Right lobe of liver (tissue), 6 donors: ENCODE data around the gene MARK4. TPM values are rescaled to one million over a fixed set of nuclear protein-coding genes. Genes with fewer than 3 reads are reported as not detected.

ENCODE experiments used
- ATAC-seq, 4 donors: fragments of 200-7000 bp; cut with Tn5 transposase; one replicate each; pipeline ENCODE4 v1.9.1; 2020; ENCODE audit warnings: mild to moderate bottlenecking in 4 of 4, moderate library complexity in 4 of 4
- DNase-seq, 3 donors: peaks; one replicate each; pipeline ENCODE4 v3.0.0-alpha.2; 2020
- H3K27ac ChIP-seq, 3 donors: fragments of 200-600 bp; one replicate each; pipeline ENCODE4 v1.8.0; 2022
- H3K27me3 ChIP-seq, 2 donors: fragments of 200-600 bp; one replicate each; pipeline ENCODE4 v1.8.0; 2022
- H3K36me3 ChIP-seq, 4 donors: fragments of 200-600 bp; sonication (generic) in 1 of 4; one replicate each; pipeline versions ENCODE4 v1.5.1 to v1.8.0; 2017 to 2022; ENCODE audit warnings: control low read depth in 1 of 4
- H3K4me1 ChIP-seq, 4 donors: fragments of 200-600 bp; sonication (generic) in 1 of 4; one replicate each; pipeline versions ENCODE4 v1.5.1 to v1.8.0; 2017 to 2022; ENCODE audit warnings: control low read depth in 1 of 4
- H3K4me3 ChIP-seq, 3 donors: fragments of 200-600 bp; one replicate each; pipeline ENCODE4 v1.8.0; 2022
- H3K9me3 ChIP-seq, 4 donors: fragments of 200-600 bp; sonication (generic) in 1 of 4; one replicate each; pipeline versions ENCODE4 v1.5.1 to v1.8.0; 2017 to 2022; ENCODE audit warnings: control low read depth in 1 of 4
- POLR2A ChIP-seq: fragments of 450-650 bp; IDR thresholded peaks from one replicate; pipeline ENCODE4 v1.6.1; 2017; ENCODE audit warnings: antibody characterized with exemption, mild to moderate bottlenecking
- WGBS: methylation state at CpG from one replicate; pipeline ENCODE4 v1.1.6; 2018; ENCODE audit warnings: low coverage, low lambda C conversion rate; ENCODE audit not compliant: insufficient coverage; ENCODE audit errors: missing lambda C conversion rate; 5-methylcytosine and 5-hydroxymethylcytosine counted together
- intact Hi-C, 2 donors: fragments of 100-400 bp; cut with DNase I; formaldehyde crosslinking; loops; one replicate each; pipeline versions ENCODE4 v1.11.2 to v1.14.1; 2022
- total RNA-seq, 6 experiments: library from RNA; depleted of rRNA in 2 of 6; stranded (reverse); fragments of >200 nt in 2 of 6; fragmentation: NEBNext Ultra II Directional in 3 of 6; extraction: Animal tissue kit (Norgen Biotek cat#: 25700) in 3 of 6; gene quantifications; one replicate each; pipeline versions ENCODE4 v1.1.0 to v1.2.4, GENCODE V29; 2016 to 2023
- TF ChIP-seq, protein P1 (sequence below), 4 donors: fragments of 200-600 bp in 3 of 4; fragments of 450-650 bp in 1 of 4; IDR thresholded peaks; one replicate each; pipeline versions ENCODE4 v1.5.1 to v1.8.0; 2016 to 2022; ENCODE audit warnings: antibody characterized with exemption in 4 of 4, mild to moderate bottlenecking in 2 of 4
- donor health status: DM: no; HTN: yes; CAD: no.
- donor health status: DM: no; HTN: no; CAD: no.
- donor health status: DM: no; HTN: no; CAD: no.
- donor health status: DM: no; HTN: yes; CAD: no.
- donor health status: DM: no; HTN: yes; CAD: no.

The MARK4 gene
- total RNA-seq, 6 experiments from 2014 or later: 14.2 to 23.5 (median 17.5) TPM

GRCh38 chr19:45234089-45234869, 16.8 kb upstream of the MARK4 start:
- no peak overlapping the region for H3K4me3 ChIP-seq
- intact Hi-C loops: no loop called here
- H3K4me1 ChIP-seq: no peaks in the 10 kb centered on the region
- no peak for DNase-seq
- no peaks in the 10 kb centered on the region for H3K36me3 ChIP-seq
- no peak overlapping the region for H3K27ac ChIP-seq
- no peaks in the 10 kb centered on the region for H3K9me3 ChIP-seq
- ATAC-seq: peak in 2 of 4 donors; percentile 29 to 46
- WGBS: 22% methylated on average over 13 of the region's 93 CpGs
- no peaks in the 10 kb centered on the region for H3K27me3 ChIP-seq
- no peak for TF ChIP-seq POLR2A
- TF ChIP-seq, protein P1, sequence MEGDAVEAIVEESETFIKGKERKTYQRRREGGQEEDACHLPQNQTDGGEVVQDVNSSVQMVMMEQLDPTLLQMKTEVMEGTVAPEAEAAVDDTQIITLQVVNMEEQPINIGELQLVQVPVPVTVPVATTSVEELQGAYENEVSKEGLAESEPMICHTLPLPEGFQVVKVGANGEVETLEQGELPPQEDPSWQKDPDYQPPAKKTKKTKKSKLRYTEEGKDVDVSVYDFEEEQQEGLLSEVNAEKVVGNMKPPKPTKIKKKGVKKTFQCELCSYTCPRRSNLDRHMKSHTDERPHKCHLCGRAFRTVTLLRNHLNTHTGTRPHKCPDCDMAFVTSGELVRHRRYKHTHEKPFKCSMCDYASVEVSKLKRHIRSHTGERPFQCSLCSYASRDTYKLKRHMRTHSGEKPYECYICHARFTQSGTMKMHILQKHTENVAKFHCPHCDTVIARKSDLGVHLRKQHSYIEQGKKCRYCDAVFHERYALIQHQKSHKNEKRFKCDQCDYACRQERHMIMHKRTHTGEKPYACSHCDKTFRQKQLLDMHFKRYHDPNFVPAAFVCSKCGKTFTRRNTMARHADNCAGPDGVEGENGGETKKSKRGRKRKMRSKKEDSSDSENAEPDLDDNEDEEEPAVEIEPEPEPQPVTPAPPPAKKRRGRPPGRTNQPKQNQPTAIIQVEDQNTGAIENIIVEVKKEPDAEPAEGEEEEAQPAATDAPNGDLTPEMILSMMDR (IDR thresholded peaks at IDR 0.05): no peak

GRCh38 chr19:45235485-45235884, 15.6 kb upstream of the MARK4 start:
- DNase-seq (no peak), ATAC-seq (peak; percentile 23 to 62 (median 28))
- no peak overlapping the region for H3K4me3 ChIP-seq
- H3K36me3 ChIP-seq: no peaks in the 10 kb centered on the region
- no peaks in the 10 kb centered on the region for H3K4me1 ChIP-seq
- TF ChIP-seq, protein P1 (IDR thresholded peaks at IDR 0.05): no peak
- no peak for TF ChIP-seq POLR2A
- no peak overlapping the region for H3K27ac ChIP-seq
- H3K9me3 ChIP-seq: no peaks in the 10 kb centered on the region
- no peaks in the 10 kb centered on the region for H3K27me3 ChIP-seq
- intact Hi-C loops: no loop called here
- 11% methylated on average over 8 of the region's 8 CpGs for WGBS

DNA sequence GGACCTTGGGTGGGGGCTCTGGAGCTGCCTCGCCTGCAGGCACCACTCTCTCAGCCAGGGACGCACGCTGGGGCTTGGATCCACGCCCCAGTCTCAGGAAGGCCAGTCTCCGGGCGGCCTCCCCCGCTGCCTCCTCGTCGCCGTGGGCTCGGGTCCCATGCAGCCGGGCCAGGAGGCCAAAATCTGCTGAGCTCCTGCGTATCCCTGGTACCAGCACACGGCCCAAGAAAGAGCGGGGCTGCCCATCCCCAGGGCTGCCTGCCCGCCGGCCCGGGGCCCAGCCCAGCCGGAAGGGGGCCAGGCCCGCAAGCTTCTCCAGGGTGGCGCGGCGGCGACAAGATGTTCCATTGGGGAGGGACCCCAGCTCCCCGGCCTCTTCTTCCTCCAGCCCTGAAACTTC, 12.5 kb upstream of the MARK4 start:
- H3K27me3 ChIP-seq: no peaks in the 10 kb centered on the region
- intact Hi-C loops: no loop called here
- H3K4me3 ChIP-seq: no peak overlapping the region
- H3K4me1 ChIP-seq: no peaks in the 10 kb centered on the region
- 100% methylated on average over 1 of the region's 25 CpGs for WGBS
- ATAC-seq: no peak
- no peak overlapping the region for H3K27ac ChIP-seq
- H3K36me3 ChIP-seq: no peaks in the 10 kb centered on the region
- no peaks in the 10 kb centered on the region for H3K9me3 ChIP-seq
- no peak for DNase-seq
- TF ChIP-seq, protein P1 (IDR thresholded peaks at IDR 0.05): no peak
- TF ChIP-seq POLR2A: no peak

GRCh38 chr19:45243144-45243732, 7.8 kb upstream of the MARK4 start:
- Histone ChIP-seq H3K27ac (no peak overlapping the region), H3K36me3 (no peaks in the 10 kb centered on the region), H3K27me3 (no peaks in the 10 kb centered on the region), H3K4me1 (no peaks in the 10 kb centered on the region), H3K9me3 (no peaks in the 10 kb centered on the region), H3K4me3 (peak overlapping the region in 1 of 3 donors; percentile 20)
- DNase-seq (no peak), ATAC-seq (peak in 2 of 4 donors; percentile 6 to 10)
- TF ChIP-seq, protein P1 (IDR thresholded peaks at IDR 0.05): no peak
- no peak for TF ChIP-seq POLR2A
- 57% methylated on average over 11 of the region's 13 CpGs for WGBS
- intact Hi-C loops: no loop called here
